HG03095 (cell line): ENCODE measurements around the gene DCPS.
"Not testable (repeated sequence)": the region's sequence is repeated elsewhere in the genome, so short reads cannot be mapped to it uniquely, and the experiment has no call there.

Experiments used
- ATAC-seq: cut with Tn5 transposase; IDR thresholded peaks from one replicate; pipeline ENCODE4 v1.9.1; 2021; ENCODE audit warnings: moderate library complexity; ENCODE audit not compliant: unreplicated experiment

Gene DCPS

DNA sequence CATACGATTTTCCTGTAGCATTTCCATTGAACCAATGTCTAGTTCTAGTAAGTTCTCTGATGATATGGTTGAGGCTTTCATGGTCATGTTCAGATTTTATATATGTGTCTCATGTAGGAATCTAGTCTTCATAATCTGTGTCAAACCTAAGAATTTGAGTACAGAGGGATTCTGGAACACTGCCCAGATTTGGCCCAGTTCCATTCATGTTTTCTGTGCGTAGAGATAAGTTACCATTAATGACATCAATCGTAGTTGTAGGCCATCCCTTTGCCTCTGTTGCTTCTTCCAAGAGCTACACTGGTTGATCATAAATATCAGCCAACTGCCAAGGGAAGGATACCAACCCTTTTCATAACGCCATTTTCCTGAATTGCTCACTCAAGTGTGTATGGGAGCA lies 74.9 kb downstream of the DCPS start:
- ATAC-seq, result no peak

DNA sequence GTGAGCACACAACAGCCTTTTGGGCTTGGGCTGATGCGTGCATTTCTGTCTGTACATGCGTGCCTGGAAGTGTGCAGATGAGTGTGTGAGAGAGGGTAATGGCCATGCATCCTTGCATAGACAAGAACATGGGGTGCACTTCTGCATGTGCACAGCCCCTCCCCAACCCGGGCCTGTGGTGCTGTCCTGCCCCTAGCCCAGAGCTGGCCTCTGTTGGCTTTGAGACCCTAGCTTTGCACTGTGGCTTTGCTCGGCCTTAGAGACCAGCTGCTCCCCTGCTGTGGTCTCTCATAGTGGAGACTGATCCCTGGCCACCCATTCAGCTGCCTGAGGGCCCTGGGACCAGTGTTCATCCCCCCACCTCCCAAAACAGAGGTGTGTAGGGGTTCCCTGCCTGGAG lies 77.0 kb downstream of the DCPS start:
- no peak for ATAC-seq

DNA sequence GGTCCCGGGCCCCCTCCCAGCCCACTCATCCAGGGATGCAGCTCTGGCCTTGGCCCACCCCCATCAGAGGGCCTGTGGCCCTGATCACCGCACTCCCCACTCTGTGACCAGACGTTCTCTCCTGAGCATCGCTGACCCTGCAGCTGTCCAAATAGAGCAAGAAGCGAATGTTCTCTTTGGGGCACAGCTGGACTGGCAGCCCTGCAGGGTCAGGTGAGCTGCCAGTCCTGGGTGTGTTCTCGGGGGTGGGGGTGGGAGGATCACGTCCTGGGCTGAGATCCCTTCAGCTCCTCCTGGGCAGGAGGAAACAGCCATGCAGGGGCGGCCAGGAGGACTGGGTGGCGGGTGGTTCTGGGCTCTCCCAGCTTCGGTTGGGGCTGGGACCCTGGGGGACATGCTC lies 78.1 kb downstream of the DCPS start:
- ATAC-seq, result not testable (repeated sequence)

GRCh38 chr11:126382641-126383040 lies 78.8 kb downstream of the DCPS start:
- ATAC-seq, result not testable (repeated sequence)

GRCh38 chr11:126383339-126384335 lies 79.8 kb downstream of the DCPS start:
- ATAC-seq, result no peak

- ATAC-seq, result no peak
Measured at GRCh38 chr11:126384449-126385070, 80.7 kb downstream of the DCPS start.

GRCh38 chr11:126385991-126386728 lies 82.3 kb downstream of the DCPS start:
- ATAC-seq, result no peak

- ATAC-seq, result not testable (repeated sequence)
Measured at GRCh38 chr11:126386729-126387071, 82.8 kb downstream of the DCPS start.

- no peak for ATAC-seq
Measured at GRCh38 chr11:126387857-126388256, 84.0 kb downstream of the DCPS start.

- no peak for ATAC-seq
Measured at GRCh38 chr11:126390272-126390867, 86.5 kb downstream of the DCPS start.

DNA sequence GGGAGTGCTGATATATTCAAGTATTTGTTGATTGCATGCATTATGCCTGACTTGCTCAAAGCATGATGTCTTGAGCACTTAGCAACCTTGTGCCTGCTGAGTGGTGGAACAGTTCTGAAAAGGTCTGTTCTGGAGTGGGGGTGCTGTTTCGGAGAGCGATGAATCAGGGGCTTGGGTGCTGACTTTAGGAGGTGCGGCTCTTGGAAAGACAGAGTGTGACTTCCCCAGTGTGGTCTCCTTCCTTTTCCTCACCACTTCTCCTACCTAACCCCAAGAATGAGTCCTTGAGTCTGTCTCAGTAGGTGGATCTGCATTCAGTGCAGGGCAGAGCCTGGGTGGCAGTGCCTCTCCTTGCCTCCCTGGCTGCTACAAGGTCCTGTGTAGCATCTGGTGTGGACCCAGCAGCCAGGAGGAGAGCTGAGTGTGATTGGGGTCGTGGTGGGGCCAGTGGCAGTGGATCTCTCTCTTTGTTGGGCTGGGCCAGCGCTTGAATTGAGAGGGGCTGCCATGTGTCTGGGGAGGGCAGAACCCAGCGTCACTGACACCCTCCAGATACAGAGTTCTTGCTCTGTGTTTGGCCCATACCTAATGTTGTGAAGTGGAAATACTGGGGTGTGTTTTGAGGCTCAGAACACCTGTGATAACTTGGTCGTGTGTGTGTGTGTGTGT lies 87.6 kb downstream of the DCPS start:
- ATAC-seq, result no peak

GRCh38 chr11:126391970-126392632 lies 88.2 kb downstream of the DCPS start:
- peak; percentile 65 for ATAC-seq

GRCh38 chr11:126392633-126393013 lies 88.8 kb downstream of the DCPS start:
- no peak for ATAC-seq

GRCh38 chr11:126393143-126393542 lies 89.3 kb downstream of the DCPS start:
- no peak for ATAC-seq

- ATAC-seq, result no peak
Measured at GRCh38 chr11:126394036-126394435, 90.2 kb downstream of the DCPS start.

- not testable (repeated sequence) for ATAC-seq
Measured at GRCh38 chr11:126394634-126395072, 90.8 kb downstream of the DCPS start.
